ENCODE results near the gene AK1. TPM values are rescaled to one million over a fixed set of nuclear protein-coding genes. Genes with fewer than 3 reads are reported as not detected.

AK1 gene
- total and polyA plus RNA-seq, 2 experiments from 2014 or later: 16.2 to 35.5 TPM

GRCh38 chr9:127860260-127860659, 17.2 kb downstream of the AK1 start:
- Mint-ChIP-seq H3K9me3 (no peaks in the 10 kb centered on the region), H3K27ac (no peak overlapping the region), H3K36me3 (ENCODE audit: low read depth) (no peaks in the 10 kb centered on the region), H3K27me3 (ENCODE audit: insufficient read depth, low read depth, poor library complexity) (peaks cover 7% of the 10 kb centered on the region), H3K4me3 (no peak overlapping the region), H3K4me1 (peaks cover 8% of the 10 kb centered on the region; the same call in 1 of the 3 replicates)
- no peak overlapping the region for H3K4me3 ChIP-seq
- no peak for ATAC-seq
- H3F3A ChIP-seq (replicated peaks; ENCODE audit: low read depth): 0 out of 2 replicates have a peak, but pooled peaks cover 1% of the 10 kb centered on the region
- no peak overlapping the region for H3K4me2 ChIP-seq
- H3K4me1 ChIP-seq (ENCODE audit: insufficient read depth): no peaks in the 10 kb centered on the region
- TF ChIP-seq JUNB (IDR thresholded peaks at IDR 0.05; ENCODE audit: unreplicated experiment) (no peak), ETS1 (IDR thresholded peaks at IDR 0.05) (no peak), EZH2 (IDR thresholded peaks at IDR 0.05; ENCODE audit: low read depth, unreplicated experiment) (no peak), REST (IDR thresholded peaks at IDR 0.05; ENCODE audit: unreplicated experiment) (no peak), CREB1 (CRISPR knock-in tag; IDR thresholded peaks at IDR 0.05; ENCODE audit: low read depth) (no peak), ZNF114 (CRISPR knock-in tag; IDR thresholded peaks at IDR 0.05) (no peak), NANOG (IDR thresholded peaks at IDR 0.05; ENCODE audit: borderline replicate concordance) (no peak), EZH2phosphoT487 (IDR thresholded peaks at IDR 0.05; ENCODE audit: unreplicated experiment) (no peak), ZNF462 (CRISPR knock-in tag; IDR thresholded peaks at IDR 0.05) (no peak), ZNF331 (CRISPR knock-in tag; IDR thresholded peaks at IDR 0.05; ENCODE audit: low read depth) (no peak), STAT1 (IDR thresholded peaks at IDR 0.05; ENCODE audit: unreplicated experiment) (no peak), CTCF (conservative IDR thresholded peaks at IDR 0.05; ENCODE audit: low read depth in 2 of 2) (no peak), POLR2AphosphoS5 (IDR thresholded peaks at IDR 0.05; ENCODE audit: low read depth) (no peak)
- DNase-seq (ENCODE audit: low spot score): no peak
- no peaks in the 10 kb centered on the region for H3K27me3 ChIP-seq (ENCODE audit: insufficient read depth)
- no peaks in the 10 kb centered on the region for H3K36me3 ChIP-seq (ENCODE audit: insufficient read depth)
- no peak overlapping the region for H3K27ac ChIP-seq (ENCODE audit: low read depth)
- no peaks in the 10 kb centered on the region for H3K9me2 ChIP-seq (ENCODE audit: insufficient read depth)
- H2AFZ ChIP-seq: no peak overlapping the region
- no peaks in the 10 kb centered on the region for H3K79me2 ChIP-seq (replicated peaks; ENCODE audit: insufficient read depth)
- H4K20me1 ChIP-seq (replicated peaks; ENCODE audit: insufficient read depth): no peaks in the 10 kb centered on the region

Measured in GM23338 (cell line).